Breast epithelium (tissue), 3 donors: ENCODE data around the gene CD99L2.

Experiments
- CTCF ChIP-seq, 3 donors: fragments of 450-650 bp; IDR thresholded peaks; one replicate each; pipeline ENCODE4 v1.5.1; 2016 to 2017; ENCODE audit warnings: antibody characterized with exemption in 3 of 3, mild to moderate bottlenecking in 3 of 3, moderate library complexity in 3 of 3
- POLR2A ChIP-seq: fragments of 450-650 bp; IDR thresholded peaks from one replicate; pipeline ENCODE4 v1.6.1; 2016; ENCODE audit warnings: antibody characterized with exemption, mild to moderate bottlenecking, moderate library complexity

DNA sequence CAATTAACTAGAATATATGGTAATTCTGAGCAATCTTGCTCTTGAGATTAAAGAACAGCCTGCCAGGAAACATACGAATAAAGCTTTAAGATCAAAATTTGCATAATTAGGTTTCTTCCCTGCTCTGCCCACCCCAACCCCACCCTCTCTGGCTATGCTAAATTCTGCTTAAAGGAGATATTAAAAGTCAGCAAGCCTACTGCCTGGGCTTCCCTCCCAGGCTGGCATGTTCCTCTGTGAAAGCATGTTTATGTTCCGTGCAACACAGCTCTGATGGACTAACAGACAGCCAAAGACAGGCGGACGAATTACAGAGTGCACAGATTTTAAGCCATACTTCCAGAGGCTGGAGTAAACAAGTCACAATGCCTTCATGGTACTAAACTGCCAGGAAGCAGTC is 28.4 kb downstream of the CD99L2 start:
- no peak for TF ChIP-seq POLR2A
- no peak for TF ChIP-seq CTCF (IDR thresholded peaks at IDR 0.05)
